ENCODE measurements around the gene KLHL5. TPM values are rescaled to one million over a fixed set of nuclear protein-coding genes. Genes with fewer than 3 reads are reported as not detected.

The KLHL5 gene
- total RNA-seq, 2 experiments from 2014 or later: 16.6 to 17.0 TPM

- H3K4me3 Mint-ChIP-seq: peak overlapping the region; percentile 90
- no peaks in the 10 kb centered on the region for H3K9me3 Mint-ChIP-seq (ENCODE audit: insufficient read depth)
- H3K27ac Mint-ChIP-seq: peak overlapping the region; percentile 90
- ATAC-seq (peak; percentile 53), DNase-seq (peak; percentile 42)
- H3K36me3 Mint-ChIP-seq (ENCODE audit: low read depth): peaks cover 4% of the 10 kb centered on the region
- H3K27me3 Mint-ChIP-seq (ENCODE audit: low read depth): no peaks in the 10 kb centered on the region
- ChIA-PET POLR2A (interaction anchor here (0.9 to 3.5 kb wide), 4 partner anchors 11 to 309 kb away, joined by 3 to 56 read pairs (median 4); partner anchors contain the start of gene TMEM156), CTCF (interaction anchor here (0.8 to 3.7 kb wide), 10 partner anchors 12 to 184 kb away, joined by 3 to 30 read pairs (median 3); partner anchors contain the start of gene TMEM156)
- H3K4me1 Mint-ChIP-seq (ENCODE audit: low read depth): peaks cover 46% of the 10 kb centered on the region
Observed at GRCh38 chr4:39044956-39045826, 16.8 kb upstream of the KLHL5 start.

- peak overlapping the region; percentile 90 for H3K27ac Mint-ChIP-seq
- peaks cover 46% of the 10 kb centered on the region for H3K4me1 Mint-ChIP-seq (ENCODE audit: low read depth)
- DNase-seq: no peak
- no peaks in the 10 kb centered on the region for H3K27me3 Mint-ChIP-seq (ENCODE audit: low read depth)
- H3K9me3 Mint-ChIP-seq (ENCODE audit: insufficient read depth): no peaks in the 10 kb centered on the region
- H3K36me3 Mint-ChIP-seq (ENCODE audit: low read depth): peaks cover 4% of the 10 kb centered on the region
- ChIA-PET POLR2A (interaction anchor here (0.9 to 3.5 kb wide), 3 partner anchors 10 to 66 kb away, joined by 3 to 56 read pairs (median 5); partner anchors contain the start of gene TMEM156), CTCF (interaction anchor here (0.6 to 3.7 kb wide), 9 partner anchors 13 to 185 kb away, joined by 3 to 30 read pairs (median 3); no protein-coding TSS in a partner anchor)
- ATAC-seq: no peak
- H3K4me3 Mint-ChIP-seq: peak overlapping the region; percentile 90
Observed at GRCh38 chr4:39045827-39046221, 16.2 kb upstream of the KLHL5 start.

DNA sequence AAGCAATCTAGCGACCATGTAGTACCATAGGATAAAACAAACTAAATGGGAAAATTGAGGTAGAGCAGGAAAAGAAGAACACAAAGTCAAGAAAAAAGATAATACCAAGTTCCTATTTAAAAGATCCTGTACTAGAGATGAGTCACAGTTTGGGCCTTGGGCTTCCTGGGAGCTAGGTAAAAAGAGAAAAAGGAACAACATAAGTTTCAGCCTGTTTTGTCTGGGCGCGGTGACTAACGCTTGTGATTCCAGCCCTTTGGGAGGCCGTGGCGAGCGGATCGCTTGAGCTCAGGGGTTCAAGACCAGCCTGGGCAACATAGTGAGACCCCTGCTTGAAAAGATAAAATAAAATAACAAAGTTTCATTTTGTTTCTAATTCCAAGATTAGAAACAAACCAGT lies 15.8 kb upstream of the KLHL5 start:
- H3K27me3 Mint-ChIP-seq (ENCODE audit: low read depth): no peaks in the 10 kb centered on the region
- CTCF ChIA-PET: interaction anchor here (0.6 to 3.7 kb wide), 9 partner anchors 11 to 185 kb away, joined by 3 to 30 read pairs (median 3); no protein-coding TSS in a partner anchor
- POLR2A ChIA-PET: interaction anchor here (0.9 to 3.5 kb wide), 3 partner anchors 10 to 66 kb away, joined by 3 to 56 read pairs (median 5); partner anchors contain the start of gene TMEM156

DNA sequence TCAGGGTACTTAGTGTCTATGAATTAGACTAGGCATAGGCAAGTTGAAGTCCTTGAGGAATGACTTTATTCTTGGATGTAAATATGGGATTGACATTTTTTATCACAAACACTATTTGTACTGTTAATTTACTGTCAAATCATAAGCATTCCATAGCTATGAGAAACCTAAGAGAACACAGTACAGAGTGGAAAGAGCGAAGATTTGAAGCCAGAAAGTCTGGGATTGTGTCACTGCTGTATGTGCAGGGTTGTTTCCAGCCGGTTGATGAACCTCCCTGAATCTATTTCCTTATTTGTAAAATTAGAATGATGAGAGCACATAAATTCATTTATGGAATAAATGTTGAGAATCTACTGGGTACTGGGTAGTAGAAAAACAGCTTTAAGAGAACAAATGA lies 14.4 kb upstream of the KLHL5 start:
- peak overlapping the region; percentile 32 for H3K4me3 Mint-ChIP-seq
- peaks cover 46% of the 10 kb centered on the region for H3K4me1 Mint-ChIP-seq (ENCODE audit: low read depth)
- CTCF ChIA-PET: interaction anchor here (1.0 to 2.8 kb wide), 4 partner anchors 10 to 187 kb away, joined by 3 to 12 read pairs (median 4); no protein-coding TSS in a partner anchor

More for the DNA sequence above, 15.8 kb upstream of the KLHL5 start:
- Mint-ChIP-seq H3K4me3 (peak overlapping the region; percentile 90), H3K36me3 (ENCODE audit: low read depth) (peaks cover 4% of the 10 kb centered on the region), H3K27ac (peak overlapping the region; percentile 90), H3K4me1 (ENCODE audit: low read depth) (peaks cover 46% of the 10 kb centered on the region), H3K9me3 (ENCODE audit: insufficient read depth) (no peaks in the 10 kb centered on the region)
- ATAC-seq (no peak), DNase-seq (no peak)

DNA sequence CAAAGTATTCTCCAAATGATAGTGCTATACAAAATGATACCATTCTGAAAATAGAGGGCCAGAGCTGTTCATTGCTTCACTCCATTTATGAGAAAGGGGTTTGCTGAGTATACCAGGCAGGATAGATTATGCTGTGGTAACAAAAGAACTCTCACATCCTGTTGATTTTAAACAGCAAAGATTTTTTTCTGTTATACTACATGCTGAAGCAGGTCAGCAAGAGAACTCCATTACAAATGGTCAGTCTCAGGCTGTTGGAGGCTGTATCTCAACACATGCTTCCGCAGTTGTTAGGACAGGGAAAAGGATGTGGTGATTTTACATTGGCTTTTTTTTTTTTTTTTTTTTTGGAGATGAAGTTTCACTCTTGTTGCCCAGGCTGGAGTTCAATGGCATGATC lies 13.7 kb upstream of the KLHL5 start:
- ATAC-seq (no peak), DNase-seq (no peak)
- H3K27ac Mint-ChIP-seq: peak overlapping the region; percentile 68
- H3K4me1 Mint-ChIP-seq (ENCODE audit: low read depth): peaks cover 42% of the 10 kb centered on the region
- H3K9me3 Mint-ChIP-seq (ENCODE audit: insufficient read depth): no peaks in the 10 kb centered on the region
- POLR2A ChIA-PET: interaction anchor here (1.0 to 1.5 kb wide), 2 partner anchors 10 to 18 kb away, joined by 3 to 4 read pairs; no protein-coding TSS in a partner anchor
- H3K27me3 Mint-ChIP-seq (ENCODE audit: low read depth): no peaks in the 10 kb centered on the region
- CTCF ChIA-PET: interaction anchor here (1.0 to 2.8 kb wide), 4 partner anchors 10 to 188 kb away, joined by 3 to 12 read pairs (median 4); no protein-coding TSS in a partner anchor
- H3K36me3 Mint-ChIP-seq (ENCODE audit: low read depth): peaks cover 4% of the 10 kb centered on the region
- H3K4me3 Mint-ChIP-seq: peak overlapping the region; percentile 32

More for the DNA sequence above, 14.4 kb upstream of the KLHL5 start:
- Mint-ChIP-seq H3K27me3 (ENCODE audit: low read depth) (no peaks in the 10 kb centered on the region), H3K27ac (peak overlapping the region; percentile 68), H3K36me3 (ENCODE audit: low read depth) (peaks cover 4% of the 10 kb centered on the region), H3K9me3 (ENCODE audit: insufficient read depth) (no peaks in the 10 kb centered on the region)
- no peak for ATAC-seq
- POLR2A ChIA-PET: interaction anchor here (1.0 to 1.5 kb wide), 2 partner anchors 10 to 17 kb away, joined by 3 to 4 read pairs; no protein-coding TSS in a partner anchor
- no peak for DNase-seq

DNA sequence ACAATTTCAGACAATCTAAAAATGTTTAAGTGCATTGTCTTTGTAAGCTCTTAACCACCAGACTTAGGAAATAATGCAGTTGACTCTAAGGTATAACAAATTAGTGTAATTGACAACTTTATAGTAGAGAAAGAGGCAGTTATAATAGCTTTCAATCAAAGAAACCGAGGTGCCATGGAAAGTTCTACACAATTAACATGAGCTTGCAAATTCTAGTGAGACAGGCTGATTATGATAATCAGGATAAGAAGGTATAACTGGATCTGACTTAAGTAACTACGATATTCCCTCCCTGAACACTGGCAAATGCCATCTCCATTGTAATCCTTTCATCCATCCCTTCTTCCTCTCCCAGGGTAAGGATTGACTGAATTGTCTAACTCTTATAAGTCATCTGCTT lies 11.4 kb upstream of the KLHL5 start:
- no peak overlapping the region for H3K4me3 Mint-ChIP-seq
- H3K36me3 Mint-ChIP-seq (ENCODE audit: low read depth): peaks cover 4% of the 10 kb centered on the region
- ChIA-PET CTCF (interaction anchor here (1.0 to 1.8 kb wide), 4 partner anchors 20 to 268 kb away, joined by 3 to 5 read pairs (median 4); partner anchors contain the start of gene TLR10), POLR2A (no interaction called here)
- H3K9me3 Mint-ChIP-seq (ENCODE audit: insufficient read depth): no peaks in the 10 kb centered on the region
- H3K27me3 Mint-ChIP-seq (ENCODE audit: low read depth): no peaks in the 10 kb centered on the region
- no peak for DNase-seq
- H3K27ac Mint-ChIP-seq: no peak overlapping the region
- peaks cover 32% of the 10 kb centered on the region for H3K4me1 Mint-ChIP-seq (ENCODE audit: low read depth)
- ATAC-seq: no peak

DNA sequence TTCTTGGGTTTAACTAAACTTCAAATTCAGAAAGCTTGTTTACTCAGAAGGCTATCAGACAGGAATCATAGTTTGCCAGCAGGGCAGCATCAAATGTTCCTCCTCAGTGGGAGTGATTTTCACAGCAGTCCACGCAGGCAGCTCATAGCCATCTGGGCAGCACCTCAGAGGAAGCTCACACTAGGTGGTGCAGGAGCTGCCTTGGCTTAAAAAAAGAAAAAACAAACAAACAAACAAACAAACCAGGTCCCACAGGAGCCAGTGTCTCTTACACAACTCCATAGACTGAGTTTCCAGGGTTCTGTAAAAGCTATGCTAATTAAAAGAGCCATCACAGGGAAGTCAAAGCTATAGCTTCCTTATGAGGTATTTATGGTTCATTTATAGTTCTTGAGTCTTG lies 10.5 kb upstream of the KLHL5 start:
- H3K4me1 Mint-ChIP-seq (ENCODE audit: low read depth): peaks cover 24% of the 10 kb centered on the region
- no peak overlapping the region for H3K4me3 Mint-ChIP-seq
- DNase-seq: no peak
- H3K27ac Mint-ChIP-seq: no peak overlapping the region
- H3K36me3 Mint-ChIP-seq (ENCODE audit: low read depth): peaks cover 4% of the 10 kb centered on the region
- H3K9me3 Mint-ChIP-seq (ENCODE audit: insufficient read depth): no peaks in the 10 kb centered on the region
- ChIA-PET POLR2A (no interaction called here), CTCF (interaction anchor here (1.0 to 1.8 kb wide), 2 partner anchors 21 to 418 kb away, joined by 3 to 5 read pairs; no protein-coding TSS in a partner anchor)
- ATAC-seq: no peak
- no peaks in the 10 kb centered on the region for H3K27me3 Mint-ChIP-seq (ENCODE audit: low read depth)

DNA sequence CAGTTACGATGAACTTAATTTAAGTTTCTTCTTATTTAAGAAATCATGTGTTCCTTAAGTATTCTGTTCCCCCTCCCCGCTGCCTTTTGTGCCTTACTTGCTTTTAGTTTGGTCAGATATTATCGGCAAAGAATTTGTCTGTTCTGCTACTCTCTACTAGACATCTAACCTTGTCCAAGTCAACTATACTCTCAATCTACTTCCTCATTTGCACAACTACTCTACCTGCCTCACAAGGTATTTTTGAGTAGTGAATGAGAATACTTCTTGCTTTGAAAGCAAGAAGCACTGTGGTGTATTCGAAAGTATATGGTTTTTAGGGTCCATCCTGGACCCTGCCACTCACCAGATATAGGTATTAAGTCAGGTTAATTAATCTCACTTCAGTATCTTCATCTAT lies 8.0 kb upstream of the KLHL5 start:
- POLR2A ChIA-PET: no interaction called here
- no peaks in the 10 kb centered on the region for H3K27me3 Mint-ChIP-seq (ENCODE audit: low read depth)
- no peak for DNase-seq
- H3K27ac Mint-ChIP-seq: no peak overlapping the region
- no peak overlapping the region for H3K4me3 Mint-ChIP-seq
- CTCF ChIA-PET: no interaction called here
- no peaks in the 10 kb centered on the region for H3K9me3 Mint-ChIP-seq (ENCODE audit: insufficient read depth)
- H3K36me3 Mint-ChIP-seq (ENCODE audit: low read depth): no peaks in the 10 kb centered on the region
- no peak for ATAC-seq
- peaks cover 5% of the 10 kb centered on the region for H3K4me1 Mint-ChIP-seq (ENCODE audit: low read depth)

DNA sequence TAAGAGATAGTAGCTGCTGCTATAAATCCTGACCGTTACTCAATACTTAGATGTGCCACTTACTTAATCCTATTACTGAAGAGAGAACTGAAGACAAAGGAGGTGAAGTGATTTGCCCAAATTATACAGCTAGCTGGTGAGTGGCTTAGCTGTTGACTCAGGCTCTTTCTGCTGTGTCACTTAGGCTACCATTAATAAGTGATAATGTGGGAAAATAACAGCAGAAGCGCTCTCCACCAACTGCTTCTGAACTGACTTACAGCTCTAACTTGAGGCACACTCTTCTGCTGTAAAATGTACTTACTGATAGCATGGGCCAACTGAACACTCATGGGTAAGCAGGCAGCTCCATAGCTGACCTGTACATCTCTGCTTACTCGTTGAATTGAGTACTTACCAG lies 7.5 kb upstream of the KLHL5 start:
- peaks cover 4% of the 10 kb centered on the region for H3K4me1 Mint-ChIP-seq (ENCODE audit: low read depth)
- H3K27ac Mint-ChIP-seq: no peak overlapping the region
- DNase-seq (no peak), ATAC-seq (no peak)
- no peak overlapping the region for H3K4me3 Mint-ChIP-seq
- no peaks in the 10 kb centered on the region for H3K9me3 Mint-ChIP-seq (ENCODE audit: insufficient read depth)
- CTCF ChIA-PET: no interaction called here
- H3K36me3 Mint-ChIP-seq (ENCODE audit: low read depth): no peaks in the 10 kb centered on the region
- H3K27me3 Mint-ChIP-seq (ENCODE audit: low read depth): no peaks in the 10 kb centered on the region
- POLR2A ChIA-PET: no interaction called here

GRCh38 chr4:39056023-39056422 lies 6.0 kb upstream of the KLHL5 start:
- peaks cover 4% of the 10 kb centered on the region for H3K4me1 Mint-ChIP-seq (ENCODE audit: low read depth)
- no peaks in the 10 kb centered on the region for H3K27me3 Mint-ChIP-seq (ENCODE audit: low read depth)
- H3K9me3 Mint-ChIP-seq (ENCODE audit: insufficient read depth): no peaks in the 10 kb centered on the region
- ChIA-PET CTCF (no interaction called here), POLR2A (interaction anchor here (1.0 kb wide), 1 partner anchor 10 kb away, joined by 5 read pairs; no protein-coding TSS in a partner anchor)
- H3K4me3 Mint-ChIP-seq: no peak overlapping the region
- no peaks in the 10 kb centered on the region for H3K36me3 Mint-ChIP-seq (ENCODE audit: low read depth)
- DNase-seq (no peak), ATAC-seq (no peak)
- no peak overlapping the region for H3K27ac Mint-ChIP-seq

GRCh38 chr4:39061457-39061856 lies 575 bp upstream of the KLHL5 start:
- ATAC-seq (no peak), DNase-seq (no peak)
- Mint-ChIP-seq H3K9me3 (ENCODE audit: insufficient read depth) (no peaks in the 10 kb centered on the region), H3K4me1 (ENCODE audit: low read depth) (peaks cover 4% of the 10 kb centered on the region), H3K27me3 (ENCODE audit: low read depth) (no peaks in the 10 kb centered on the region), H3K36me3 (ENCODE audit: low read depth) (no peaks in the 10 kb centered on the region), H3K4me3 (no peak overlapping the region), H3K27ac (no peak overlapping the region)
- CTCF ChIA-PET: interaction anchor here (1.3 to 2.1 kb wide), 3 partner anchors 72 to 159 kb away, joined by 3 to 8 read pairs (median 4); no protein-coding TSS in a partner anchor
- POLR2A ChIA-PET: no interaction called here

DNA sequence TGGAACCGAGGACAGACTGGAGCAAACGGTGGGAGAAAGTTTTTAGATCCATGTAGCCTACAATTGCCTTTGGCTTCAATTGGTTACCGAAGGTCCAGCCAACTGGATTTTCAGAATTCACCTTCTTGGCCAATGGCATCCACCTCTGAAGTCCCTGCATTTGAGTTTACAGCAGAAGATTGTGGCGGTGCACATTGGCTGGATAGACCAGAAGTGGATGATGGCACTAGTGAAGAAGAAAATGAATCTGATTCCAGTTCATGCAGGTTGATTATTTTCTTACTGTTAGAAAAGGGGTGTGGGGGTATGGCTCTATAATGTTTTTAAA lies 702 bp downstream of the KLHL5 start:
- Mint-ChIP-seq H3K4me3 (no peak overlapping the region), H3K36me3 (ENCODE audit: low read depth) (no peaks in the 10 kb centered on the region), H3K27me3 (ENCODE audit: low read depth) (no peaks in the 10 kb centered on the region), H3K4me1 (ENCODE audit: low read depth) (no peaks in the 10 kb centered on the region), H3K9me3 (ENCODE audit: insufficient read depth) (no peaks in the 10 kb centered on the region), H3K27ac (no peak overlapping the region)
- ATAC-seq (no peak), DNase-seq (no peak)
- POLR2A ChIA-PET: no interaction called here
- CTCF ChIA-PET: no interaction called here

Data from activated CD8-positive, alpha-beta T cell treated with anti-CD3 and anti-CD28 coated beads, Interleukin-2, amount 10 ng/mL, durations not matched to agents 7 days and 5 days (primary cell).